Right lobe of liver (tissue), 4 donors: Measurements from ENCODE around the gene LPIN1.

Experiments
- CTCF ChIP-seq, 4 donors: fragments of 200-600 bp in 3 of 4; fragments of 450-650 bp in 1 of 4; IDR thresholded peaks; one replicate each; pipeline versions ENCODE4 v1.5.1 to v1.8.0; 2016 to 2022; ENCODE audit warnings: antibody characterized with exemption in 4 of 4, mild to moderate bottlenecking in 2 of 4
- POLR2A ChIP-seq: fragments of 450-650 bp; IDR thresholded peaks from one replicate; pipeline ENCODE4 v1.6.1; 2017; ENCODE audit warnings: antibody characterized with exemption, mild to moderate bottlenecking
- donor health status: DM: no; HTN: no; CAD: no.
- donor health status: DM: no; HTN: no; CAD: no.
- donor health status: DM: no; HTN: yes; CAD: no.

- TF ChIP-seq POLR2A (no peak), CTCF (IDR thresholded peaks at IDR 0.05) (no peak)
Measured at GRCh38 chr2:11861044-11861443, 114.6 kb downstream of the LPIN1 start.
